ENCODE measurements around the gene CSF1R. TPM values are rescaled to one million over a fixed set of nuclear protein-coding genes. Genes with fewer than 3 reads are reported as not detected.

Gene CSF1R
- total RNA-seq, 1 experiment from 2014 or later = 5.8 TPM

DNA sequence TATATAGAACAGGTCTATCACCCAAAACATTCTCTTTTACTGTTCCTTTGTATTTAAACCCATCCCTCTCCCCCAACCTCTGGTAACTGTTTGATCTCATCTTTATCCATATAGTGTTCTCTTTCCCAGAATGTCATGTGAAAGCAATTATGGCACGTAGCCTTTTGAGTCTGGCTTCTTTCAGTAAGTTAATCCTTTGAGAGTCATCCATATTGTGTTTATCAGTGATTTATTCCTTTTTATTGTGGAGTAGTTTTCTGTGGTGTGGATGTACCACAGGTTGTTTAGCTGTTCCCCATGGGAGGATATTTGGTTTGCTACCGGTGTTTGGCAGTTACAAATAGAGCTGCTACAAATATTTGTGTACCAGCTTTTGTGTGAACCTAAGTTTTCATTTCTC lies 47.8 kb downstream of the CSF1R start:
- intact Hi-C loops (cut with micrococcal nuclease; ENCODE audit: unreplicated experiment) = no loop called here

GRCh38 chr5:150036513-150036912 lies 49.8 kb downstream of the CSF1R start:
- H3K4me1 ChIP-seq = 0 out of 2 replicates have a peak, but pooled peaks cover 3% of the 10 kb centered on the region
- H3K36me3 ChIP-seq (ENCODE audit: control insufficient read depth, insufficient read depth, low read length) = peaks cover 13% of the 10 kb centered on the region
- Mint-ChIP-seq H3K4me1 (ENCODE audit: low read depth, unreplicated experiment) (no peaks in the 10 kb centered on the region), H3K9me3 (ENCODE audit: unreplicated experiment) (no peaks in the 10 kb centered on the region), H3K27ac (ENCODE audit: unreplicated experiment) (no peak overlapping the region), H3K4me3 (ENCODE audit: unreplicated experiment) (no peak overlapping the region), H3K36me3 (ENCODE audit: insufficient read depth, unreplicated experiment) (peaks cover 71% of the 10 kb centered on the region), H3K27me3 (ENCODE audit: insufficient read depth, unreplicated experiment) (no peaks in the 10 kb centered on the region)
- no peaks in the 10 kb centered on the region for H3K27me3 ChIP-seq (replicated peaks; ENCODE audit: control insufficient read depth, insufficient read depth, low read length)
- ChIA-PET POLR2A (no interaction called here), CTCF (no interaction called here)
- no peaks in the 10 kb centered on the region for H3K9me3 ChIP-seq
- no peak overlapping the region for H3K4me3 ChIP-seq (ENCODE audit: low read depth, low read length)
- BruUV-seq (replicated peaks) = no TSS peak
- intact Hi-C loops (cut with micrococcal nuclease; ENCODE audit: unreplicated experiment) = no loop called here
- TF ChIP-seq, protein P1, sequence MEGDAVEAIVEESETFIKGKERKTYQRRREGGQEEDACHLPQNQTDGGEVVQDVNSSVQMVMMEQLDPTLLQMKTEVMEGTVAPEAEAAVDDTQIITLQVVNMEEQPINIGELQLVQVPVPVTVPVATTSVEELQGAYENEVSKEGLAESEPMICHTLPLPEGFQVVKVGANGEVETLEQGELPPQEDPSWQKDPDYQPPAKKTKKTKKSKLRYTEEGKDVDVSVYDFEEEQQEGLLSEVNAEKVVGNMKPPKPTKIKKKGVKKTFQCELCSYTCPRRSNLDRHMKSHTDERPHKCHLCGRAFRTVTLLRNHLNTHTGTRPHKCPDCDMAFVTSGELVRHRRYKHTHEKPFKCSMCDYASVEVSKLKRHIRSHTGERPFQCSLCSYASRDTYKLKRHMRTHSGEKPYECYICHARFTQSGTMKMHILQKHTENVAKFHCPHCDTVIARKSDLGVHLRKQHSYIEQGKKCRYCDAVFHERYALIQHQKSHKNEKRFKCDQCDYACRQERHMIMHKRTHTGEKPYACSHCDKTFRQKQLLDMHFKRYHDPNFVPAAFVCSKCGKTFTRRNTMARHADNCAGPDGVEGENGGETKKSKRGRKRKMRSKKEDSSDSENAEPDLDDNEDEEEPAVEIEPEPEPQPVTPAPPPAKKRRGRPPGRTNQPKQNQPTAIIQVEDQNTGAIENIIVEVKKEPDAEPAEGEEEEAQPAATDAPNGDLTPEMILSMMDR (IDR thresholded peaks at IDR 0.05; ENCODE audit: insufficient read depth in 1 of 2, low read depth in 1 of 2, low read length in 1 of 2, severe bottlenecking in 1 of 2, unreplicated experiment in 1 of 2) = no peak
- peak; percentile 27 to 70 for DNase-seq

More for the DNA sequence above, 47.8 kb downstream of the CSF1R start:
- peaks cover 73% of the 10 kb centered on the region for H3K36me3 Mint-ChIP-seq (ENCODE audit: insufficient read depth, unreplicated experiment)
- Histone ChIP-seq H3K36me3 (ENCODE audit: control insufficient read depth, insufficient read depth, low read length) (peaks cover 16% of the 10 kb centered on the region), H3K27me3 (replicated peaks; ENCODE audit: control insufficient read depth, insufficient read depth, low read length) (no peaks in the 10 kb centered on the region), H3K4me3 (ENCODE audit: low read depth, low read length) (no peak overlapping the region), H3K9me3 (no peaks in the 10 kb centered on the region), H3K4me1 (0 out of 2 replicates have a peak, but pooled peaks cover 3% of the 10 kb centered on the region)
- TF ChIP-seq, protein P1 (IDR thresholded peaks at IDR 0.05; ENCODE audit: insufficient read depth in 1 of 2, low read depth in 1 of 2, low read length in 1 of 2, severe bottlenecking in 1 of 2, unreplicated experiment in 1 of 2) = no peak
- H3K27ac Mint-ChIP-seq (ENCODE audit: unreplicated experiment) = no peak overlapping the region
- no peak for DNase-seq
- no peaks in the 10 kb centered on the region for H3K4me1 Mint-ChIP-seq (ENCODE audit: low read depth, unreplicated experiment)
- H3K27me3 Mint-ChIP-seq (ENCODE audit: insufficient read depth, unreplicated experiment) = no peaks in the 10 kb centered on the region
- no TSS peak for BruUV-seq (replicated peaks)
- H3K4me3 Mint-ChIP-seq (ENCODE audit: unreplicated experiment) = no peak overlapping the region
- POLR2A ChIA-PET = no interaction called here
- no peaks in the 10 kb centered on the region for H3K9me3 Mint-ChIP-seq (ENCODE audit: unreplicated experiment)
- CTCF ChIA-PET = no interaction called here

- H3K4me3 Mint-ChIP-seq (ENCODE audit: unreplicated experiment) = no peak overlapping the region
- CTCF ChIA-PET = interaction anchor here (0.6 kb wide), 1 partner anchor 10 kb away, joined by 3 read pairs; no protein-coding TSS in a partner anchor
Observed at GRCh38 chr5:150035139-150035895, 51.0 kb downstream of the CSF1R start.

More at GRCh38 chr5:150035139-150035895, 51.0 kb downstream of the CSF1R start:
- peaks cover 11% of the 10 kb centered on the region for H3K36me3 ChIP-seq (ENCODE audit: control insufficient read depth, insufficient read depth, low read length)
- H3K36me3 Mint-ChIP-seq (ENCODE audit: insufficient read depth, unreplicated experiment) = peaks cover 59% of the 10 kb centered on the region
- no peaks in the 10 kb centered on the region for H3K4me1 Mint-ChIP-seq (ENCODE audit: low read depth, unreplicated experiment)
- H3K4me3 ChIP-seq (ENCODE audit: low read depth, low read length) = no peak overlapping the region
- TF ChIP-seq, protein P1 (IDR thresholded peaks at IDR 0.05; ENCODE audit: insufficient read depth in 1 of 2, low read depth in 1 of 2, low read length in 1 of 2, severe bottlenecking in 1 of 2, unreplicated experiment in 1 of 2) = no peak
- DNase-seq = no peak
- no peaks in the 10 kb centered on the region for H3K27me3 ChIP-seq (replicated peaks; ENCODE audit: control insufficient read depth, insufficient read depth, low read length)
- POLR2A ChIA-PET = no interaction called here
- H3K4me1 ChIP-seq = 0 out of 2 replicates have a peak, but pooled peaks cover 3% of the 10 kb centered on the region
- intact Hi-C loops (cut with micrococcal nuclease; ENCODE audit: unreplicated experiment) = no loop called here
- H3K27me3 Mint-ChIP-seq (ENCODE audit: insufficient read depth, unreplicated experiment) = no peaks in the 10 kb centered on the region
- no peak overlapping the region for H3K27ac Mint-ChIP-seq (ENCODE audit: unreplicated experiment)
- H3K9me3 ChIP-seq = no peaks in the 10 kb centered on the region
- no peaks in the 10 kb centered on the region for H3K9me3 Mint-ChIP-seq (ENCODE audit: unreplicated experiment)
- no TSS peak for BruUV-seq (replicated peaks)
